ENCODE measurements around the gene COL25A1.

The COL25A1 gene

GRCh38 chr4:109291707-109292238, 10.7 kb downstream of the COL25A1 start:
- no peak for DNase-seq (ENCODE audit: low read depth)

- no peak for DNase-seq (ENCODE audit: low read depth)
These were observed 11.5 kb downstream of the COL25A1 start for GRCh38 chr4:109290918-109291317.

- DNase-seq (ENCODE audit: low read depth), result no peak
These were observed 23.8 kb downstream of the COL25A1 start for GRCh38 chr4:109278594-109279031.

GRCh38 chr4:109276482-109277095, 25.9 kb downstream of the COL25A1 start:
- no peak for DNase-seq (ENCODE audit: low read depth)

- no peak for DNase-seq (ENCODE audit: low read depth)
These were observed 27.3 kb downstream of the COL25A1 start for GRCh38 chr4:109275066-109275745.

- no peak for DNase-seq (ENCODE audit: low read depth)
These were observed 35.6 kb downstream of the COL25A1 start for GRCh38 chr4:109266891-109267290.

GRCh38 chr4:109266236-109266635, 36.2 kb downstream of the COL25A1 start:
- DNase-seq (ENCODE audit: low read depth), result no peak

- no peak for DNase-seq (ENCODE audit: low read depth)
These were observed 38.7 kb downstream of the COL25A1 start for GRCh38 chr4:109263721-109264120.

- peak; percentile 21 for DNase-seq (ENCODE audit: low read depth)
These were observed 45.6 kb downstream of the COL25A1 start for GRCh38 chr4:109256818-109257217.

- no peak for DNase-seq (ENCODE audit: low read depth)
These were observed 47.6 kb downstream of the COL25A1 start for GRCh38 chr4:109254845-109255244.

- DNase-seq (ENCODE audit: low read depth), result no peak
These were observed 51.1 kb downstream of the COL25A1 start for GRCh38 chr4:109251396-109251795.

GRCh38 chr4:109248322-109248900, 54.0 kb downstream of the COL25A1 start:
- no peak for DNase-seq (ENCODE audit: low read depth)

- DNase-seq (ENCODE audit: low read depth), result no peak
These were observed 58.6 kb downstream of the COL25A1 start for GRCh38 chr4:109243871-109244270.

GRCh38 chr4:109238746-109239145, 63.7 kb downstream of the COL25A1 start:
- no peak for DNase-seq (ENCODE audit: low read depth)

GRCh38 chr4:109235683-109236082, 66.8 kb downstream of the COL25A1 start:
- no peak for DNase-seq (ENCODE audit: low read depth)

GRCh38 chr4:109234596-109234995, 67.9 kb downstream of the COL25A1 start:
- no peak for DNase-seq (ENCODE audit: low read depth)

- peak; percentile 36 for DNase-seq (ENCODE audit: low read depth)
These were observed 68.9 kb downstream of the COL25A1 start for GRCh38 chr4:109233570-109233969.

- no peak for DNase-seq (ENCODE audit: low read depth)
These were observed 69.8 kb downstream of the COL25A1 start for GRCh38 chr4:109232681-109233080.

- DNase-seq (ENCODE audit: low read depth), result no peak
These were observed 71.1 kb downstream of the COL25A1 start for GRCh38 chr4:109231331-109231730.

- no peak for DNase-seq (ENCODE audit: low read depth)
These were observed 73.4 kb downstream of the COL25A1 start for GRCh38 chr4:109229028-109229427.

- no peak for DNase-seq (ENCODE audit: low read depth)
These were observed 84.2 kb downstream of the COL25A1 start for GRCh38 chr4:109218288-109218687.

- DNase-seq (ENCODE audit: low read depth), result no peak
These were observed 86.3 kb downstream of the COL25A1 start for GRCh38 chr4:109216085-109216696.

GRCh38 chr4:109215506-109215905, 87.0 kb downstream of the COL25A1 start:
- no peak for DNase-seq (ENCODE audit: low read depth)

All from amniotic epithelial cell (primary cell).